Hepatic stellate cell (primary cell): ENCODE measurements around the gene CHD8.
"Not testable (repeated sequence)": the region's sequence is repeated elsewhere in the genome, so short reads cannot be mapped to it uniquely, and the experiment has no call there.

Source experiments
- DNase-seq: peaks from one replicate; pipeline ENCODE4 v3.0.0; 2011; ENCODE audit warnings: low spot score

The CHD8 gene

GRCh38 chr14:21455912-21456667 lies at the start of gene CHD8:
TSS of gene CHD8 (minus strand) at chr14:21456123. CDS start at chr14:21431643, 24,480 bp downstream.
- DNase-seq, result peak; percentile 98

- DNase-seq, result no peak
These were observed 49.2 kb upstream of the CHD8 start for GRCh38 chr14:21505012-21505553.

- DNase-seq, result no peak
These were observed 47.5 kb upstream of the CHD8 start for GRCh38 chr14:21503376-21503775.

- no peak for DNase-seq
These were observed 45.6 kb upstream of the CHD8 start for GRCh38 chr14:21501568-21501967.

GRCh38 chr14:21498540-21499526 lies 42.9 kb upstream of the CHD8 start:
- peak; percentile 36 for DNase-seq

- no peak for DNase-seq
These were observed 40.5 kb upstream of the CHD8 start for GRCh38 chr14:21496453-21496852.

GRCh38 chr14:21494902-21495762 lies 39.2 kb upstream of the CHD8 start:
- no peak for DNase-seq

GRCh38 chr14:21486640-21487087 lies 30.7 kb upstream of the CHD8 start:
- peak; percentile 61 for DNase-seq

GRCh38 chr14:21476925-21477681 lies 21.2 kb upstream of the CHD8 start, which contains the start of the genes RAB2B and TOX4:
TSS of gene RAB2B (minus strand) at chr14:21476959. CDS start at chr14:21476872, 87 bp downstream.
TSS of gene TOX4 (plus strand) at chr14:21477195. CDS start at chr14:21477279, 84 bp downstream.
- DNase-seq, result peak; percentile 87

- peak; percentile 52 for DNase-seq
These were observed 20.6 kb upstream of the CHD8 start for GRCh38 chr14:21476523-21476924.

GRCh38 chr14:21475767-21476522 lies 20.0 kb upstream of the CHD8 start:
- DNase-seq, result no peak

- peak; percentile 24 for DNase-seq
These were observed 11.7 kb upstream of the CHD8 start for GRCh38 chr14:21467616-21468015.

GRCh38 chr14:21455592-21455911 lies 371 bp downstream of the CHD8 start:
- peak; percentile 24 for DNase-seq

GRCh38 chr14:21454843-21455544 lies 929 bp downstream of the CHD8 start:
- DNase-seq, result peak; percentile 12

- no peak for DNase-seq
These were observed 6.1 kb downstream of the CHD8 start for GRCh38 chr14:21449899-21450216.

GRCh38 chr14:21442657-21443056 lies 13.3 kb downstream of the CHD8 start:
- DNase-seq, result not testable (repeated sequence)

- DNase-seq, result no peak
These were observed 15.1 kb downstream of the CHD8 start for GRCh38 chr14:21440859-21441258.

GRCh38 chr14:21437063-21437901 lies 18.6 kb downstream of the CHD8 start:
- DNase-seq, result peak; percentile 95
